PC-3 (cell line): Measurements from ENCODE around the gene RANBP1.

Experiments
- CTCF ChIP-seq: fragments of 300-600 bp; sonication (generic); conservative IDR thresholded peaks from 2 replicates; pipeline ENCODE4 v1.5.1; 2017; ENCODE audit warnings: antibody characterized with exemption, low read depth, mild to moderate bottlenecking, low read length
- EZH2 ChIP-seq: fragments of 300-600 bp; sonication (generic); IDR thresholded peaks from one replicate; pipeline ENCODE4 v1.6.1; 2017; ENCODE audit warnings: antibody characterized with exemption, mild to moderate bottlenecking, low read length; ENCODE audit not compliant: unreplicated experiment
- EZH2phosphoT487 ChIP-seq: fragments of 300-600 bp; sonication (generic); IDR thresholded peaks from 2 replicates; pipeline ENCODE4 v1.6.1; 2018; ENCODE audit warnings: mild to moderate bottlenecking, antibody characterized with exemption, low read length, borderline replicate concordance

- no peak for TF ChIP-seq EZH2
- no peak for TF ChIP-seq CTCF
- no peak for TF ChIP-seq EZH2phosphoT487
Measured at GRCh38 chr22:20087319-20088262, 28.3 kb upstream of the RANBP1 start.
